Measurements from ENCODE around the gene LY6G5C.

The LY6G5C gene

DNA sequence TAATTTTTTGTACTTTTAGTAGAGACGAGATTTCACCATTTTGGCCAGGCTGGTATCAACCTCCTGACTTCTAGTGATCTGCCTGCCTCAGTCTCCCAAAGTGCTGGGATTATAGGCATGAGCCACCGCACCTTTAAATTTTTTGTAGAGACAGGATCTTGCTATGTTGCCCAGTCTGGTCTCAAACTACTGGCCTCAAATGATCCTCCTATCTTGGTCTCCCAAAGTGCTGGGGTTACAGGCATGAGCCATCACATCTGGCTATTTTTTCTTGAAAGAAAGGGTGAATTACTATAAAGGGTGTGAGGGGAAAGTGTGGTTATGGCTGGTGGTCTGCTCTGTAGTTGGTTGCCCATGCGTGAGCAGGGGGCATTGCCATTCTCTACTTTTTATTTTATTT is 27.4 kb upstream of the LY6G5C start:
- Histone ChIP-seq H3K27ac (ENCODE audit: insufficient read depth in 1 of 2, low read depth in 1 of 2, low read length in 2 of 2, poor library complexity in 1 of 2, severe bottlenecking in 2 of 2) (no peak overlapping the region), H3K36me3 (ENCODE audit: control insufficient read depth in 4 of 4, insufficient read depth in 4 of 4, low read length in 3 of 4) (no peaks in the 10 kb centered on the region), H3K9me3 (ENCODE audit: control extremely low read depth in 1 of 5, control insufficient read depth in 4 of 5, insufficient read depth in 2 of 5, low read depth in 1 of 5, low read length in 4 of 5) (no peaks in the 10 kb centered on the region), H3K4me3 (ENCODE audit: control insufficient read depth in 1 of 7, extremely low read depth in 1 of 7, insufficient read depth in 4 of 7, low read depth in 2 of 7, low read length in 6 of 7) (no peak overlapping the region), H3K4me1 (ENCODE audit: control extremely low read depth in 1 of 4, control insufficient read depth in 4 of 4, insufficient read depth in 4 of 4, low read length in 3 of 4) (peaks cover 3 to 36% (median 29%) of the 10 kb centered on the region in 4 experiments), H3K27me3 (replicated peaks in 2 of 5; ENCODE audit: control insufficient read depth in 4 of 5, insufficient read depth in 5 of 5, low read length in 4 of 5) (no peaks in the 10 kb centered on the region)
- CTCF ChIA-PET, result interaction anchor here (0.9 to 1.4 kb wide), 2 partner anchors 21 to 62 kb away, joined by 3 read pairs; no protein-coding TSS in a partner anchor
- no peak for DNase-seq
- POLR2A ChIA-PET, result no interaction called here
- WGBS (ENCODE audit: insufficient coverage), result 95% methylated on average over 2 of the region's 3 CpGs

DNA sequence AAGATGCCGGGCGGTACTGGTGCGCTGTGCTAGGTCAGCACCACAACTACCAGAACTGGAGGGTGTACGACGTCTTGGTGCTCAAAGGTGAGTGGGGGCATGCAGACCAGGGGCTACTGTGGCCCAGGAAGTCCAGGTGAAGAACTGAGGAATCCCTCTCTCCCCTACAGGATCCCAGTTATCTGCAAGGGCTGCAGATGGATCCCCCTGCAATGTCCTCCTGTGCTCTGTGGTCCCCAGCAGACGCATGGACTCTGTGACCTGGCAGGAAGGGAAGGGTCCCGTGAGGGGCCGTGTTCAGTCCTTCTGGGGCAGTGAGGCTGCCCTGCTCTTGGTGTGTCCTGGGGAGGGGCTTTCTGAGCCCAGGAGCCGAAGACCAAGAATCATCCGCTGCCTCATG is 26.8 kb upstream of the LY6G5C start:
- Histone ChIP-seq H3K27me3 (replicated peaks in 2 of 5; ENCODE audit: control insufficient read depth in 4 of 5, insufficient read depth in 5 of 5, low read length in 4 of 5) (no peaks in the 10 kb centered on the region), H3K4me1 (ENCODE audit: control extremely low read depth in 1 of 4, control insufficient read depth in 4 of 4, insufficient read depth in 4 of 4, low read length in 3 of 4) (peaks cover 3 to 36% (median 29%) of the 10 kb centered on the region in 4 experiments), H3K4me3 (ENCODE audit: control insufficient read depth in 1 of 7, extremely low read depth in 1 of 7, insufficient read depth in 4 of 7, low read depth in 2 of 7, low read length in 6 of 7) (no peak overlapping the region), H3K27ac (ENCODE audit: insufficient read depth in 1 of 2, low read depth in 1 of 2, low read length in 2 of 2, poor library complexity in 1 of 2, severe bottlenecking in 2 of 2) (no peak overlapping the region), H3K9me3 (ENCODE audit: control extremely low read depth in 1 of 5, control insufficient read depth in 4 of 5, insufficient read depth in 2 of 5, low read depth in 1 of 5, low read length in 4 of 5) (no peaks in the 10 kb centered on the region), H3K36me3 (ENCODE audit: control insufficient read depth in 4 of 4, insufficient read depth in 4 of 4, low read length in 3 of 4) (no peaks in the 10 kb centered on the region)
- POLR2A ChIA-PET, result no interaction called here
- no peak for DNase-seq
- WGBS (ENCODE audit: insufficient coverage), result 93% methylated on average over 10 of the region's 10 CpGs
- CTCF ChIA-PET, result interaction anchor here (1.4 kb wide), 1 partner anchor 21 kb away, joined by 3 read pairs; no protein-coding TSS in a partner anchor

DNA sequence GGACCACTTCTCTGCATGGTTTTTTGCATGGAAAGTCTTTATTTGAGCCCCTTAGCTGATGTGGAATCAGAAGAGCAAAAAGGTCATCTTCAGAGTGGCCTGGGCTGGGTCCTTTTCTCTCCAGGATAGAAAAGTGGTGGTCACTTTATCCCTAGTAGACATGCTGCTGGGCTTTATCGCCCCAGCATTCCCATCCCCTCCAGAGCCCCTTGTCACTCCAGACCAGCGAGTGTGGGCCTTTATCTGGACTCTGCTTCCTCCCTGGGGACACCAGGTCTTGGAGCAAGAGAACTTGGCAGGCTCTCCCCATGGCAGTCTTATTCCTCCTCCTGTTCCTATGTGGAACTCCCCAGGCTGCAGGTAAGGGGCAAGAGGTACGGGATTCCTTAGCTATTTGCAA is 25.7 kb upstream of the LY6G5C start, which contains the start of gene LY6G6F:
LY6G6F (plus strand) TSS at position 268 of the 400 bp plus-strand sequence; CDS start at position 309, 41 bp downstream.
- CTCF ChIA-PET, result interaction anchor here (1.0 kb wide), 1 partner anchor 18 kb away, joined by 5 read pairs; no protein-coding TSS in a partner anchor
- H3K4me3 ChIP-seq (ENCODE audit: control insufficient read depth in 1 of 7, extremely low read depth in 1 of 7, insufficient read depth in 4 of 7, low read depth in 2 of 7, low read length in 6 of 7), result no peak within 1 kb of the TSS

DNA sequence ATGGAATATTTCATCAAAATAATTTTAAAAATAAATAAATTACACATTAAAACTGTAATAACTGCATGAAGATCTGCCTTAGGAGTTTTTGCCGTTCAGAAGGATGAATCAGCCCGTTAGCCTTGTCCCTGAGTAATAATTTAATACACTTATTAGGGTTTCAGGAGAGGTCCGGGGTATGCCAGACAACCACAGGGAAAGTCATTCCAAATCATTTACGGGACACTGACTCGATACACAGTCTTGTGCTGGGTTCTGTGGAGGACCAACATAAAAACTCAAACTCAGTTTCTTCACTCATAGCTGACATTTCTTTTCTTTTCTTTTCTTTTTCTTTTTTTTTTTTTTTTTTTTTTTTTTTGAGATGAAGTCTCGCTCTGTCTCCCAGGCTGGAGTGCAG is 25.1 kb upstream of the LY6G5C start:
- Histone ChIP-seq H3K9me3 (ENCODE audit: control extremely low read depth in 1 of 5, control insufficient read depth in 4 of 5, insufficient read depth in 2 of 5, low read depth in 1 of 5, low read length in 4 of 5) (no peaks in the 10 kb centered on the region), H3K27ac (ENCODE audit: insufficient read depth in 1 of 2, low read depth in 1 of 2, low read length in 2 of 2, poor library complexity in 1 of 2, severe bottlenecking in 2 of 2) (no peak overlapping the region), H3K4me1 (ENCODE audit: control extremely low read depth in 1 of 4, control insufficient read depth in 4 of 4, insufficient read depth in 4 of 4, low read length in 3 of 4) (peaks cover 2 to 34% (median 23%) of the 10 kb centered on the region in 4 experiments), H3K27me3 (replicated peaks in 2 of 5; ENCODE audit: control insufficient read depth in 4 of 5, insufficient read depth in 5 of 5, low read length in 4 of 5) (no peaks in the 10 kb centered on the region), H3K36me3 (ENCODE audit: control insufficient read depth in 4 of 4, insufficient read depth in 4 of 4, low read length in 3 of 4) (peaks cover 0 to 2% (median under 1%) of the 10 kb centered on the region in 4 experiments), H3K4me3 (ENCODE audit: control insufficient read depth in 1 of 7, extremely low read depth in 1 of 7, insufficient read depth in 4 of 7, low read depth in 2 of 7, low read length in 6 of 7) (no peak overlapping the region)
- no peak for DNase-seq
- WGBS (ENCODE audit: insufficient coverage), result 97% methylated on average over 6 of the region's 6 CpGs
- ChIA-PET POLR2A (interaction anchor here (0.5 kb wide), 1 partner anchor 40 kb away, joined by 3 read pairs; the partner anchor contains the start of gene CSNK2B), CTCF (no interaction called here)

More for the DNA sequence above, 25.7 kb upstream of the LY6G5C start, which contains the start of gene LY6G6F:
- POLR2A ChIA-PET, result interaction anchor here (0.5 kb wide), 1 partner anchor 41 kb away, joined by 3 read pairs; the partner anchor contains the start of gene CSNK2B
- Histone ChIP-seq H3K27me3 (replicated peaks in 2 of 5; ENCODE audit: control insufficient read depth in 4 of 5, insufficient read depth in 5 of 5, low read length in 4 of 5) (no peaks in the 10 kb centered on the region), H3K36me3 (ENCODE audit: control insufficient read depth in 4 of 4, insufficient read depth in 4 of 4, low read length in 3 of 4) (no peaks in the 10 kb centered on the region), H3K4me1 (ENCODE audit: control extremely low read depth in 1 of 4, control insufficient read depth in 4 of 4, insufficient read depth in 4 of 4, low read length in 3 of 4) (peaks cover 3 to 34% (median 27%) of the 10 kb centered on the region in 4 experiments), H3K9me3 (ENCODE audit: control extremely low read depth in 1 of 5, control insufficient read depth in 4 of 5, insufficient read depth in 2 of 5, low read depth in 1 of 5, low read length in 4 of 5) (no peaks in the 10 kb centered on the region), H3K27ac (ENCODE audit: insufficient read depth in 1 of 2, low read depth in 1 of 2, low read length in 2 of 2, poor library complexity in 1 of 2, severe bottlenecking in 2 of 2) (no peak within 1 kb of the TSS)
- WGBS (ENCODE audit: insufficient coverage), result 92% methylated on average over 3 of the region's 3 CpGs
- no peak for DNase-seq

DNA sequence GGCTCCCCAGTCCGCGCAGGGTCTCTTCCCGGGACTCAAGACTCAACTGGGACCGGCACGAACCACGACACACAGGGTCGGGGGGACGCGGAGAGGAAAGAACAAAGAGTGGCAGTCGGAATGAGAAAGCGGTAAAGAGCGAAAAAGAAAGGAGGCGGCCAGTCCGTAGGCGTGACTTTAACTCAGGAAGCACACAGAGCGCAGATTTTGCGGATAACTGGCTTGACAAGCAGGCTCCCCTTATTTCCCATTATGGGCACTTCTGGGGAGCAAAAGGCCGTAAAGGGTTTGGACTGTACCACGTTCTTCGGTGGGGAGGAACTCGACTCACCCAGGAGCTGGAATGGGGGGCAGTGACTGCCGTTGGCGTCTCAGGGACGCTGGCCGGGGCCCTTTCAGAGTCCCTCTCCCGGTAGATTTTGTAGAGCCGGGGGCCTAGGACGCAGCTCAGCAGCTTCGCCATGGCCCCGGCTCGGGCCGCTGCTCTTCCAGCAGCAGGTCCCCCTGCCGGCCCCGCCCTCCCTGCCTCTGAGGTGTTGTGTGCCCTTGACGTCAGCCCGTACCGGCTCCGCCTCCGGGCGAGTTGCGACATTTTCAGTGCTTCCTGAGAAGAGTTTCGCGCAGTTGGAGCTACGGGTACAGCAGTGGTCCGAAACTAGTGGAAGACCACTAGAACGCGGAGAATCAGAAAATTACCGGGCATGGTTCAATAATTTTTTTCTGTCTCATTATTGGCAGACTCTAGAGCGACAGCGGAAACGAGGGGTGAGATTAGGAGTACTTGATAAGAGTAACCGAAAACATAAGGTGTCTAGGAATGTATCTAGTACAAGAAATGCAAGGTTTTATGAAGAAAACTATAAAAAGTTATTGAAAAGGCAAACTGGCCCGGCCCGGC is 22.2 kb upstream of the LY6G5C start, which contains the start of gene ABHD16A:
ABHD16A (minus strand) TSS at position 506 of the 898 bp plus-strand sequence; CDS start at position 463, 43 bp downstream.
- WGBS (ENCODE audit: insufficient coverage), result under 1% methylated on average over 49 of the region's 54 CpGs
- Histone ChIP-seq H3K36me3 (ENCODE audit: control insufficient read depth in 4 of 4, insufficient read depth in 4 of 4, low read length in 3 of 4) (peaks cover 0 to 17% (median 4%) of the 10 kb centered on the region in 4 experiments), H3K4me1 (ENCODE audit: control extremely low read depth in 1 of 4, control insufficient read depth in 4 of 4, insufficient read depth in 4 of 4, low read length in 3 of 4) (peaks cover 0 to 25% (median 15%) of the 10 kb centered on the region in 4 experiments), H3K9me3 (ENCODE audit: control extremely low read depth in 1 of 5, control insufficient read depth in 4 of 5, insufficient read depth in 2 of 5, low read depth in 1 of 5, low read length in 4 of 5) (no peaks in the 10 kb centered on the region), H3K4me3 (ENCODE audit: control insufficient read depth in 1 of 7, extremely low read depth in 1 of 7, insufficient read depth in 4 of 7, low read depth in 2 of 7, low read length in 6 of 7) (peak within 1 kb of the TSS; percentile 85 to 99 (median 96)), H3K27me3 (replicated peaks in 2 of 5; ENCODE audit: control insufficient read depth in 4 of 5, insufficient read depth in 5 of 5, low read length in 4 of 5) (no peaks in the 10 kb centered on the region), H3K27ac (ENCODE audit: insufficient read depth in 1 of 2, low read depth in 1 of 2, low read length in 2 of 2, poor library complexity in 1 of 2, severe bottlenecking in 2 of 2) (peak within 1 kb of the TSS; percentile 98 to 99)
- CTCF ChIA-PET, result interaction anchor here (0.9 to 7.3 kb wide), 12 partner anchors 9 to 161 kb away, joined by 3 to 51 read pairs (median 4); partner anchors contain the start of gene LY6G5C
- peak; percentile 99 for DNase-seq
- POLR2A ChIA-PET, result interaction anchor here (0.6 to 1.8 kb wide), 9 partner anchors 8 to 127 kb away, joined by 3 to 9 read pairs (median 3); partner anchors contain the start of gene VARS1

DNA sequence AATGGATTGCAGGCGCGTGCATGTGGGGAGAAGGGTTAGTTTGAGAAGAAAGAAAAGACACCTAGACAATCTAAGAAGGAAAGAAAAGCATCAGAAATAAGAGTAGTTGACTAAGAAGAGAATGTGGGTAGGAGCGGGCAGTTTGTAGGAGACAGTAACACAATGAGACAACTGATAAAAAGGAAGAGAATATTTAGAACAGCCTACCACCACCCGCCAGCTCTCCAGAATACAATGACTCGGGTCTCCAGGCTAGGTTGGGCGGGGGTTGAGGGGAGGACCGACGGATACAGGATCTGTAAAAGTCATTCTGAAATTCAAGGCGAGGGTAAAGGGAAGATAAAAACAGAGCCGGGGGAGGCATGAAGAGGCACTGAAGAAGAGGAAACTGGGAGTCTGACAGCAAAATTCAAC is 21.5 kb upstream of the LY6G5C start:
- Histone ChIP-seq H3K27me3 (replicated peaks in 2 of 5; ENCODE audit: control insufficient read depth in 4 of 5, insufficient read depth in 5 of 5, low read length in 4 of 5) (no peaks in the 10 kb centered on the region), H3K36me3 (ENCODE audit: control insufficient read depth in 4 of 4, insufficient read depth in 4 of 4, low read length in 3 of 4) (peaks cover 0 to 21% (median 7%) of the 10 kb centered on the region in 4 experiments), H3K9me3 (ENCODE audit: control extremely low read depth in 1 of 5, control insufficient read depth in 4 of 5, insufficient read depth in 2 of 5, low read depth in 1 of 5, low read length in 4 of 5) (no peaks in the 10 kb centered on the region), H3K27ac (ENCODE audit: insufficient read depth in 1 of 2, low read depth in 1 of 2, low read length in 2 of 2, poor library complexity in 1 of 2, severe bottlenecking in 2 of 2) (peak overlapping the region; percentile 98 to 99), H3K4me3 (ENCODE audit: control insufficient read depth in 1 of 7, extremely low read depth in 1 of 7, insufficient read depth in 4 of 7, low read depth in 2 of 7, low read length in 6 of 7) (peak overlapping the region; percentile 85 to 99 (median 96)), H3K4me1 (ENCODE audit: control extremely low read depth in 1 of 4, control insufficient read depth in 4 of 4, insufficient read depth in 4 of 4, low read length in 3 of 4) (peaks cover 0 to 25% (median 15%) of the 10 kb centered on the region in 4 experiments)
- WGBS (ENCODE audit: insufficient coverage), result 0% methylated on average over 8 of the region's 10 CpGs
- ChIA-PET POLR2A (interaction anchor here (0.8 to 1.8 kb wide), 7 partner anchors 9 to 127 kb away, joined by 3 to 9 read pairs (median 3); no protein-coding TSS in a partner anchor), CTCF (interaction anchor here (1.2 to 7.3 kb wide), 7 partner anchors 9 to 161 kb away, joined by 3 to 51 read pairs (median 4); partner anchors contain the start of gene LY6G5C)
- DNase-seq, result peak in 2 of 3 donors; percentile 43 to 62
